Vagina (tissue), 2 donors: ENCODE results near the gene DYNLT1.

Source experiments
- CTCF ChIP-seq, 3 experiments: fragments of 450-650 bp in 2 of 3; fragments of 200-600 bp in 1 of 3; sonication (generic) in 1 of 3; IDR thresholded peaks; one replicate each; pipeline ENCODE4 v1.5.1; 2017 to 2019; ENCODE audit warnings: antibody characterized with exemption in 3 of 3, mild to moderate bottlenecking in 2 of 3, moderate library complexity in 2 of 3
- POLR2AphosphoS5 ChIP-seq, 2 donors: sonication (generic); formaldehyde crosslinking; IDR thresholded peaks; one replicate each; pipeline ENCODE4 v1.9.0; 2017; ENCODE audit warnings: antibody characterized with exemption in 2 of 2, mild to moderate bottlenecking in 2 of 2, low read depth in 1 of 2; ENCODE audit not compliant: insufficient read depth in 1 of 2

- TF ChIP-seq CTCF (IDR thresholded peaks at IDR 0.05) (peak in 1 of 3 experiments; percentile 21), POLR2AphosphoS5 (IDR thresholded peaks at IDR 0.05; ENCODE audit: insufficient read depth in 1 of 2, low read depth in 1 of 2) (no peak)
Observed at GRCh38 chr6:158660333-158660754, 15.8 kb upstream of the DYNLT1 start.
